Mesendoderm (in vitro differentiated cells): ENCODE results near the gene PAM.

Source experiments
- DNase-seq: peaks from one replicate; pipeline ENCODE4 v3.0.0; 2013
- H2AK5ac ChIP-seq: 2 replicates; pipeline ENCODE4 v1.6.1; 2013; ENCODE audit warnings: low read length, inconsistent platforms
- H2BK120ac ChIP-seq: 2 replicates; pipeline ENCODE4 v1.6.1; 2013; ENCODE audit warnings: low read depth, mild to moderate bottlenecking, low read length, moderate library complexity, mixed read lengths
- H2BK15ac ChIP-seq: replicated peaks from 2 replicates; pipeline ENCODE4 v1.6.1; 2013; ENCODE audit warnings: low read depth, mild to moderate bottlenecking, moderate library complexity
- H2BK5ac ChIP-seq: 2 replicates; pipeline ENCODE4 v1.6.1; 2013; ENCODE audit warnings: low read length, inconsistent platforms
- H3K18ac ChIP-seq: 2 replicates; pipeline ENCODE4 v1.6.1; 2013; ENCODE audit warnings: mild to moderate bottlenecking, low read length, mixed read lengths
- H3K23ac ChIP-seq: one replicate; pipeline ENCODE4 v1.6.1; 2013; ENCODE audit warnings: low read length
- H3K27ac ChIP-seq: 2 replicates; pipeline ENCODE4 v1.5.1; 2013; ENCODE audit warnings: low read depth, mild to moderate bottlenecking, inconsistent platforms, low read length, moderate library complexity
- H3K27me3 ChIP-seq: 2 replicates; pipeline ENCODE4 v1.6.1; 2013; ENCODE audit warnings: low read length, control low read depth, mild to moderate bottlenecking, inconsistent platforms; ENCODE audit not compliant: insufficient read depth, poor library complexity
- H3K36me3 ChIP-seq: 2 replicates; pipeline ENCODE4 v1.6.1; 2013; ENCODE audit warnings: low read length, inconsistent platforms; ENCODE audit not compliant: control insufficient read depth, insufficient read depth
- H3K4ac ChIP-seq: one replicate; pipeline ENCODE4 v1.6.1; 2013; ENCODE audit warnings: low read depth, mild to moderate bottlenecking, low read length, moderate library complexity
- H3K4me1 ChIP-seq: 2 replicates; pipeline ENCODE4 v1.6.1; 2013; ENCODE audit warnings: low read depth, low read length, inconsistent platforms; ENCODE audit not compliant: control insufficient read depth
- H3K4me2 ChIP-seq: 2 replicates; pipeline ENCODE4 v1.6.1; 2013; ENCODE audit warnings: low read length
- H3K4me3 ChIP-seq: 2 replicates; pipeline ENCODE4 v1.5.1; 2013; ENCODE audit warnings: mild to moderate bottlenecking, low read length
- H3K56ac ChIP-seq: one replicate; pipeline ENCODE4 v1.6.1; 2013; ENCODE audit warnings: low read length
- H3K79me1 ChIP-seq: 2 replicates; pipeline ENCODE4 v1.6.1; 2013; ENCODE audit warnings: low read length, inconsistent platforms
- H3K79me2 ChIP-seq: 2 replicates; pipeline ENCODE4 v1.6.1; 2013; ENCODE audit warnings: mild to moderate bottlenecking, low read length; ENCODE audit not compliant: control insufficient read depth, insufficient read depth
- H3K9ac ChIP-seq: 2 replicates; pipeline ENCODE4 v1.6.1; 2013; ENCODE audit warnings: low read length, inconsistent platforms
- H4K5ac ChIP-seq: one replicate; pipeline ENCODE4 v1.6.1; 2013; ENCODE audit warnings: low read length
- H4K8ac ChIP-seq: one replicate; pipeline ENCODE4 v1.6.1; 2013; ENCODE audit warnings: low read depth, mild to moderate bottlenecking, control low read depth, low read length, moderate library complexity
- WGBS: extraction: QIAGEN DNeasy Blood & Tissue Kit; methylation state at CpG from one replicate; pipeline ENCODE4 v1.1.7; 2013; ENCODE audit warnings: low lambda C conversion rate, missing lambda C conversion rate; ENCODE audit not compliant: insufficient coverage; ENCODE audit errors: extremely low coverage; 5-methylcytosine and 5-hydroxymethylcytosine counted together

Gene PAM

GRCh38 chr5:102927007-102927406, 171.9 kb downstream of the PAM start:
- H2BK5ac ChIP-seq = no peak overlapping the region
- H3K4me2 ChIP-seq = no peak overlapping the region
- H3K56ac ChIP-seq = no peak overlapping the region
- H3K18ac ChIP-seq = no peak overlapping the region
- H4K8ac ChIP-seq = no peak overlapping the region
- H3K79me1 ChIP-seq = no peaks in the 10 kb centered on the region
- no peaks in the 10 kb centered on the region for H3K4me1 ChIP-seq
- no peak overlapping the region for H3K23ac ChIP-seq
- no peak overlapping the region for H3K27ac ChIP-seq
- H3K27me3 ChIP-seq = no peaks in the 10 kb centered on the region
- H3K9ac ChIP-seq = no peak overlapping the region
- H3K79me2 ChIP-seq = no peaks in the 10 kb centered on the region
- H2AK5ac ChIP-seq = no peak overlapping the region
- H3K4me3 ChIP-seq = no peak overlapping the region
- H2BK120ac ChIP-seq = no peak overlapping the region
- no peak overlapping the region for H3K4ac ChIP-seq
- no peak overlapping the region for H2BK15ac ChIP-seq
- H3K36me3 ChIP-seq = no peaks in the 10 kb centered on the region
- no peak overlapping the region for H4K5ac ChIP-seq
- WGBS = no CpG with 5 or more reads among the region's 6 CpGs
- no peak for DNase-seq

- H3K18ac ChIP-seq = no peak overlapping the region
- H3K79me2 ChIP-seq = no peaks in the 10 kb centered on the region
- H2BK15ac ChIP-seq = no peak overlapping the region
- DNase-seq = no peak
- no peak overlapping the region for H3K4ac ChIP-seq
- H3K79me1 ChIP-seq = no peaks in the 10 kb centered on the region
- no peaks in the 10 kb centered on the region for H3K27me3 ChIP-seq
- H3K9ac ChIP-seq = no peak overlapping the region
- H3K56ac ChIP-seq = no peak overlapping the region
- no peak overlapping the region for H2BK120ac ChIP-seq
- no peak overlapping the region for H3K23ac ChIP-seq
- no peak overlapping the region for H3K4me2 ChIP-seq
- H3K4me3 ChIP-seq = no peak overlapping the region
- H3K4me1 ChIP-seq = no peaks in the 10 kb centered on the region
- no peak overlapping the region for H4K5ac ChIP-seq
- no peak overlapping the region for H4K8ac ChIP-seq
- H2AK5ac ChIP-seq = no peak overlapping the region
- H3K27ac ChIP-seq = no peak overlapping the region
- H3K36me3 ChIP-seq = no peaks in the 10 kb centered on the region
- H2BK5ac ChIP-seq = no peak overlapping the region
- no CpG with 5 or more reads among the region's 3 CpGs for WGBS
Measured at GRCh38 chr5:102930244-102930643, 175.1 kb downstream of the PAM start.

GRCh38 chr5:102931085-102931725, 176.1 kb downstream of the PAM start:
- no peaks in the 10 kb centered on the region for H3K36me3 ChIP-seq
- H2BK5ac ChIP-seq = no peak overlapping the region
- H3K4me2 ChIP-seq = no peak overlapping the region
- H2BK120ac ChIP-seq = no peak overlapping the region
- no peaks in the 10 kb centered on the region for H3K79me2 ChIP-seq
- H3K4me3 ChIP-seq = no peak overlapping the region
- no peak overlapping the region for H4K5ac ChIP-seq
- H4K8ac ChIP-seq = no peak overlapping the region
- H3K18ac ChIP-seq = no peak overlapping the region
- no peak overlapping the region for H3K56ac ChIP-seq
- WGBS = no CpG with 5 or more reads among the region's 6 CpGs
- H3K4ac ChIP-seq = no peak overlapping the region
- no peaks in the 10 kb centered on the region for H3K4me1 ChIP-seq
- H3K23ac ChIP-seq = no peak overlapping the region
- H2AK5ac ChIP-seq = no peak overlapping the region
- no peaks in the 10 kb centered on the region for H3K27me3 ChIP-seq
- no peaks in the 10 kb centered on the region for H3K79me1 ChIP-seq
- H3K27ac ChIP-seq = no peak overlapping the region
- no peak for DNase-seq
- H2BK15ac ChIP-seq = no peak overlapping the region
- H3K9ac ChIP-seq = no peak overlapping the region

- H3K56ac ChIP-seq = no peak overlapping the region
- H3K79me2 ChIP-seq = no peaks in the 10 kb centered on the region
- no peak overlapping the region for H3K4ac ChIP-seq
- no CpG with 5 or more reads among the region's 6 CpGs for WGBS
- no peak overlapping the region for H3K9ac ChIP-seq
- H3K36me3 ChIP-seq = no peaks in the 10 kb centered on the region
- H3K18ac ChIP-seq = no peak overlapping the region
- H2BK120ac ChIP-seq = no peak overlapping the region
- H3K27ac ChIP-seq = no peak overlapping the region
- H4K8ac ChIP-seq = no peak overlapping the region
- no peak for DNase-seq
- H3K4me2 ChIP-seq = no peak overlapping the region
- H2AK5ac ChIP-seq = no peak overlapping the region
- H2BK5ac ChIP-seq = no peak overlapping the region
- H3K79me1 ChIP-seq = no peaks in the 10 kb centered on the region
- H3K27me3 ChIP-seq = no peaks in the 10 kb centered on the region
- H3K4me1 ChIP-seq = no peaks in the 10 kb centered on the region
- H4K5ac ChIP-seq = no peak overlapping the region
- H2BK15ac ChIP-seq = no peak overlapping the region
- H3K4me3 ChIP-seq = no peak overlapping the region
- H3K23ac ChIP-seq = no peak overlapping the region
Measured at GRCh38 chr5:102932781-102933180, 177.7 kb downstream of the PAM start.

GRCh38 chr5:102933316-102933715, 178.2 kb downstream of the PAM start:
- Histone ChIP-seq H2BK5ac (no peak overlapping the region), H2BK120ac (no peak overlapping the region), H4K8ac (no peak overlapping the region), H3K18ac (no peak overlapping the region), H3K9ac (no peak overlapping the region), H3K79me2 (no peaks in the 10 kb centered on the region), H4K5ac (no peak overlapping the region), H3K79me1 (no peaks in the 10 kb centered on the region), H3K36me3 (no peaks in the 10 kb centered on the region), H3K4me3 (no peak overlapping the region), H3K4me2 (no peak overlapping the region), H3K27ac (no peak overlapping the region), H3K27me3 (no peaks in the 10 kb centered on the region), H3K23ac (no peak overlapping the region), H2AK5ac (no peak overlapping the region), H2BK15ac (no peak overlapping the region), H3K4me1 (no peaks in the 10 kb centered on the region), H3K56ac (no peak overlapping the region), H3K4ac (no peak overlapping the region)
- WGBS = no CpG with 5 or more reads among the region's 1 CpG
- DNase-seq = no peak
